WTC11 (cell line): ENCODE data around the gene CGB8.
"Not testable (repeated sequence)": the region's sequence is repeated elsewhere in the genome, so short reads cannot be mapped to it uniquely, and the experiment has no call there.

Experiments used
- GABPB1 ChIP-seq: sonication (generic); formaldehyde crosslinking; IDR thresholded peaks from 2 replicates; pipeline ENCODE4 v1.8.1; 2023; ENCODE audit warnings: mild to moderate bottlenecking, missing genetic modification reagents
- STAT6 ChIP-seq: sonication (generic); formaldehyde crosslinking; conservative IDR thresholded peaks from 2 replicates; pipeline ENCODE4 v1.8.1; 2023; ENCODE audit warnings: mild to moderate bottlenecking, low read depth, missing genetic modification reagents, moderate library complexity
- TEAD4 ChIP-seq: sonication (generic); formaldehyde crosslinking; IDR thresholded peaks from 2 replicates; pipeline ENCODE4 v1.8.0; 2022; ENCODE audit warnings: mild to moderate bottlenecking, missing genetic modification reagents
- TF ChIP-seq, protein P1 (sequence below): fragments of 200-600 bp; IDR thresholded peaks from 2 replicates; pipeline ENCODE4 v1.8.0; 2022; ENCODE audit warnings: antibody characterized with exemption
- TF ChIP-seq, protein P2 (sequence below): sonication (generic); formaldehyde crosslinking; IDR thresholded peaks from 2 replicates; pipeline ENCODE4 v1.8.0; 2022; ENCODE audit warnings: mild to moderate bottlenecking, missing genetic modification reagents
- TF ChIP-seq, protein P3 (sequence below): sonication (generic); formaldehyde crosslinking; IDR thresholded peaks from 2 replicates; pipeline ENCODE4 v1.8.1; 2023; ENCODE audit warnings: mild to moderate bottlenecking, missing genetic modification reagents, moderate library complexity
- TF ChIP-seq, protein P4 (sequence below): sonication (generic); formaldehyde crosslinking; IDR thresholded peaks from 2 replicates; pipeline ENCODE4 v1.8.1; 2022; ENCODE audit warnings: mild to moderate bottlenecking, missing genetic modification reagents, moderate library complexity, borderline replicate concordance

- TF ChIP-seq, protein P1, sequence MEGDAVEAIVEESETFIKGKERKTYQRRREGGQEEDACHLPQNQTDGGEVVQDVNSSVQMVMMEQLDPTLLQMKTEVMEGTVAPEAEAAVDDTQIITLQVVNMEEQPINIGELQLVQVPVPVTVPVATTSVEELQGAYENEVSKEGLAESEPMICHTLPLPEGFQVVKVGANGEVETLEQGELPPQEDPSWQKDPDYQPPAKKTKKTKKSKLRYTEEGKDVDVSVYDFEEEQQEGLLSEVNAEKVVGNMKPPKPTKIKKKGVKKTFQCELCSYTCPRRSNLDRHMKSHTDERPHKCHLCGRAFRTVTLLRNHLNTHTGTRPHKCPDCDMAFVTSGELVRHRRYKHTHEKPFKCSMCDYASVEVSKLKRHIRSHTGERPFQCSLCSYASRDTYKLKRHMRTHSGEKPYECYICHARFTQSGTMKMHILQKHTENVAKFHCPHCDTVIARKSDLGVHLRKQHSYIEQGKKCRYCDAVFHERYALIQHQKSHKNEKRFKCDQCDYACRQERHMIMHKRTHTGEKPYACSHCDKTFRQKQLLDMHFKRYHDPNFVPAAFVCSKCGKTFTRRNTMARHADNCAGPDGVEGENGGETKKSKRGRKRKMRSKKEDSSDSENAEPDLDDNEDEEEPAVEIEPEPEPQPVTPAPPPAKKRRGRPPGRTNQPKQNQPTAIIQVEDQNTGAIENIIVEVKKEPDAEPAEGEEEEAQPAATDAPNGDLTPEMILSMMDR: not testable (repeated sequence)
- TF ChIP-seq, protein P2, sequence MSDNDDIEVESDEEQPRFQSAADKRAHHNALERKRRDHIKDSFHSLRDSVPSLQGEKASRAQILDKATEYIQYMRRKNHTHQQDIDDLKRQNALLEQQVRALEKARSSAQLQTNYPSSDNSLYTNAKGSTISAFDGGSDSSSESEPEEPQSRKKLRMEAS (CRISPR knock-in tag): not testable (repeated sequence)
- TF ChIP-seq, protein P3, sequence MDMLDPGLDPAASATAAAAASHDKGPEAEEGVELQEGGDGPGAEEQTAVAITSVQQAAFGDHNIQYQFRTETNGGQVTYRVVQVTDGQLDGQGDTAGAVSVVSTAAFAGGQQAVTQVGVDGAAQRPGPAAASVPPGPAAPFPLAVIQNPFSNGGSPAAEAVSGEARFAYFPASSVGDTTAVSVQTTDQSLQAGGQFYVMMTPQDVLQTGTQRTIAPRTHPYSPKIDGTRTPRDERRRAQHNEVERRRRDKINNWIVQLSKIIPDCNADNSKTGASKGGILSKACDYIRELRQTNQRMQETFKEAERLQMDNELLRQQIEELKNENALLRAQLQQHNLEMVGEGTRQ (CRISPR knock-in tag): not testable (repeated sequence)
- not testable (repeated sequence) for TF ChIP-seq GABPB1, TEAD4, STAT6 (CRISPR knock-in tag)
- TF ChIP-seq, protein P4, sequence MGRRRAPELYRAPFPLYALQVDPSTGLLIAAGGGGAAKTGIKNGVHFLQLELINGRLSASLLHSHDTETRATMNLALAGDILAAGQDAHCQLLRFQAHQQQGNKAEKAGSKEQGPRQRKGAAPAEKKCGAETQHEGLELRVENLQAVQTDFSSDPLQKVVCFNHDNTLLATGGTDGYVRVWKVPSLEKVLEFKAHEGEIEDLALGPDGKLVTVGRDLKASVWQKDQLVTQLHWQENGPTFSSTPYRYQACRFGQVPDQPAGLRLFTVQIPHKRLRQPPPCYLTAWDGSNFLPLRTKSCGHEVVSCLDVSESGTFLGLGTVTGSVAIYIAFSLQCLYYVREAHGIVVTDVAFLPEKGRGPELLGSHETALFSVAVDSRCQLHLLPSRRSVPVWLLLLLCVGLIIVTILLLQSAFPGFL (CRISPR knock-in tag): not testable (repeated sequence)
Observed at GRCh38 chr19:49039736-49040135, 9.2 kb downstream of the CGB8 start.
